ENCODE measurements around the gene NRXN3. TPM values are rescaled to one million over a fixed set of nuclear protein-coding genes. Genes with fewer than 3 reads are reported as not detected.

Gene NRXN3
- total RNA-seq, 1 donor from 2014 or later: 5.9 TPM

DNA sequence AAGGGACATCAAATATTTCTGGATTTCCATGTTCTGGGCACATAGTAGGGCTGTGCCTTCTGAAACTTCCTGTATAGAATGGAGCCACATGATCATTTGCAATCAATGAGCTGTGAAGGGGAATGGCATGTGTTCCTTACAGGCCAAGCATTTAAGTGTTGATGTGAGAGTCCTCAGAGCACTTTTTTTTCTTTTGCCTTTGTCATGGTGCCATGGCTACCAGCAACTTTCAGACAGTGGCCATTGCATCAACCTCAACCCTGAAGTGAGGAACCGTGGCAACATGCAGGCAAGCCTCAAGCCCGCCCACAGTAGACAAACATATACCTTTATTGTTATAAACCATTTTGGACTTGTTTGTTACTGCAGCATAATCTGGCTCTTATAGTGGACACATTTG, 948.1 kb downstream of the NRXN3 start:
- Histone ChIP-seq H3K4me3 (no peak overlapping the region), H3K9me3 (ENCODE audit: low read depth) (no peaks in the 10 kb centered on the region), H3K4me2 (no peak overlapping the region), H3K36me3 (no peaks in the 10 kb centered on the region), H3K27ac (no peak overlapping the region), H2AFZ (replicated peaks) (no peak overlapping the region), H3K4me1 (peaks cover 25% of the 10 kb centered on the region), H3K79me2 (ENCODE audit: low read depth) (no peaks in the 10 kb centered on the region), H3F3A (ENCODE audit: low read depth) (no peaks in the 10 kb centered on the region), H3K9ac (no peak overlapping the region), H4K20me1 (ENCODE audit: low read depth) (no peaks in the 10 kb centered on the region), H3K27me3 (no peaks in the 10 kb centered on the region)
- Mint-ChIP-seq H3K9me3 (no peaks in the 10 kb centered on the region), H3K36me3 (no peaks in the 10 kb centered on the region), H3K27ac (no peak overlapping the region), H3K27me3 (ENCODE audit: insufficient read depth, low read depth) (peaks cover 6% of the 10 kb centered on the region), H3K4me3 (no peak overlapping the region), H3K4me1 (peaks cover 6% of the 10 kb centered on the region)
- no peak for DNase-seq (ENCODE audit: low spot score)
- TF ChIP-seq EZH2phosphoT487 (IDR thresholded peaks at IDR 0.05) (no peak), EZH2 (IDR thresholded peaks at IDR 0.05) (no peak)
- TF ChIP-seq, protein P1, sequence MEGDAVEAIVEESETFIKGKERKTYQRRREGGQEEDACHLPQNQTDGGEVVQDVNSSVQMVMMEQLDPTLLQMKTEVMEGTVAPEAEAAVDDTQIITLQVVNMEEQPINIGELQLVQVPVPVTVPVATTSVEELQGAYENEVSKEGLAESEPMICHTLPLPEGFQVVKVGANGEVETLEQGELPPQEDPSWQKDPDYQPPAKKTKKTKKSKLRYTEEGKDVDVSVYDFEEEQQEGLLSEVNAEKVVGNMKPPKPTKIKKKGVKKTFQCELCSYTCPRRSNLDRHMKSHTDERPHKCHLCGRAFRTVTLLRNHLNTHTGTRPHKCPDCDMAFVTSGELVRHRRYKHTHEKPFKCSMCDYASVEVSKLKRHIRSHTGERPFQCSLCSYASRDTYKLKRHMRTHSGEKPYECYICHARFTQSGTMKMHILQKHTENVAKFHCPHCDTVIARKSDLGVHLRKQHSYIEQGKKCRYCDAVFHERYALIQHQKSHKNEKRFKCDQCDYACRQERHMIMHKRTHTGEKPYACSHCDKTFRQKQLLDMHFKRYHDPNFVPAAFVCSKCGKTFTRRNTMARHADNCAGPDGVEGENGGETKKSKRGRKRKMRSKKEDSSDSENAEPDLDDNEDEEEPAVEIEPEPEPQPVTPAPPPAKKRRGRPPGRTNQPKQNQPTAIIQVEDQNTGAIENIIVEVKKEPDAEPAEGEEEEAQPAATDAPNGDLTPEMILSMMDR (IDR thresholded peaks at IDR 0.05): no peak

DNA sequence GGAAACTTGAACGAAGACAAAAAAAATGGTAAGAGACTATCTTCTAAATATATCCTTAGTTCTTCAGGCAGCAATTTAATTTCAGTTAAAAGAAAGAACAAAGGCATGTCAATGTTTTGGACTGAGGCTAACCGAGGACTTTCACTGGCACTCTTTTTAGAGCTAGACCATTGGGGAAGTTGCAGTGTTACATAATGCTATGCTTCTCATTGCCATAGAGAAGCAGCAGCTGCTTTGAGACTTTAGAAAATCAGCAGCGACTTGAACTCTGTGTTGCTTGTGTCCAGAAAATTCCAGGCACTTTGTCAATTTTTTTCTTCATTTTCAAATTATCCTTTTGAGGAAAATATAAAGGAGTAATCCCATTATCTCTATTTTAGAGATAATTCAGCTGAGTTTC, 964.2 kb downstream of the NRXN3 start:
- peaks cover 31% of the 10 kb centered on the region for H3K4me1 ChIP-seq
- peaks cover 7% of the 10 kb centered on the region for H4K20me1 ChIP-seq (ENCODE audit: low read depth)
- H3K9me3 ChIP-seq (ENCODE audit: low read depth): no peaks in the 10 kb centered on the region
- H3K4me2 ChIP-seq: no peak overlapping the region
- Mint-ChIP-seq H3K4me1 (peaks cover 18% of the 10 kb centered on the region), H3K9me3 (peaks cover 8% of the 10 kb centered on the region), H3K27me3 (ENCODE audit: insufficient read depth, low read depth) (no peaks in the 10 kb centered on the region), H3K36me3 (no peaks in the 10 kb centered on the region), H3K27ac (no peak overlapping the region), H3K4me3 (no peak overlapping the region)
- H3K27me3 ChIP-seq: no peaks in the 10 kb centered on the region
- no peaks in the 10 kb centered on the region for H3K36me3 ChIP-seq
- no peak for TF ChIP-seq EZH2 (IDR thresholded peaks at IDR 0.05)
- TF ChIP-seq, protein P1 (IDR thresholded peaks at IDR 0.05): no peak
- no peak for TF ChIP-seq EZH2phosphoT487 (IDR thresholded peaks at IDR 0.05)
- DNase-seq (ENCODE audit: low spot score): no peak
- H3K27ac ChIP-seq: no peak overlapping the region
- no peak overlapping the region for H3K9ac ChIP-seq
- H3K79me2 ChIP-seq (ENCODE audit: low read depth): no peaks in the 10 kb centered on the region
- no peak overlapping the region for H2AFZ ChIP-seq (replicated peaks)
- no peak overlapping the region for H3K4me3 ChIP-seq
- peaks cover 23% of the 10 kb centered on the region for H3F3A ChIP-seq (ENCODE audit: low read depth)

DNA sequence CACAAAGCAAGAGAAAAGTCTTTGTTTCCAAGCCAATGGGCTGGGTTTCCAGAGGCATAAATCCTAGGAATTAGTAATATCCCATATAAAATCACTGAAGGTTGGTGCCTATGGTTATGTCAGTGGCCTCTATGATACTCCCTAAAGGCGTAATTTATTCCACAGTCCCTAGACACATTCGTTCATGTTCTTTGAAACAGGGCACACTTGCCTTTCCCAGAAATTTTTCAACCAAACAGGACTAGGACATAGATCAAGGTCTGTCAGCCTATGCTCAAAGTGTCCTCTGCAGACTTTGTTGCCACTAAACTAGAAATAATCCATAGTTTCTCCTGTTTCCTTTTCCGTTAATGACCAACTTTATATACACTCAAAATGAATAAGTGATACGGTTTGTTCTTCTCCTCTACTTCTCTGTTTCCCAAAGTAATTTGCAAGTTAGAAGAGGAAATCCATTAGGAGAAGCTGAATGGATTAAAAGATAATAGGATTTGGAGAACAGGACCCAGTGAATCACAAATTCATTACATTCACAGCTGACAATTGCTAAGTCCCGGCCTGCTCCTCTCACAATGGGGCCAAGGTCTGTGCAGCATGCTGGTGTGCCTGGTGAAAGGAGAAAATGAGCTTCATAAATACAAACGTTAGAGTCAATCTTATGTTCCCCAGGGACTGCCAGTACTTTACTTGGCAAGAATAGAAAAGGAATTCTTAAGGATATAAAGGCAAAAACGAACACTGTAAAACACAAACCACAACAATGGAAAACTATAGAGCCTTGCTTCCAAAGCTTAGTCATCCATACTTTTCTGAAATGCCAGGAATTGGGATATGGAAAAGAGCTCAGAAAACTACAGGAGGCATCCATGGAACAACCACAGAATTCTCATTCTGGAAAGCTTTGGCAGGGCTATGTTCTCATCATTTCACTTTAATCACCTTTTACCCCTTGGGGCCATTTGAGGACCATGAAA, 966.2 kb downstream of the NRXN3 start:
- Histone ChIP-seq H3K9ac (no peak overlapping the region), H3K79me2 (ENCODE audit: low read depth) (no peaks in the 10 kb centered on the region), H3K4me3 (peak overlapping the region; percentile 18), H3K9me3 (ENCODE audit: low read depth) (no peaks in the 10 kb centered on the region), H3K27ac (peak overlapping the region; percentile 84), H3K4me2 (peak overlapping the region; percentile 64), H3K27me3 (no peaks in the 10 kb centered on the region), H4K20me1 (ENCODE audit: low read depth) (peaks cover 7% of the 10 kb centered on the region), H3F3A (ENCODE audit: low read depth) (peaks cover 23% of the 10 kb centered on the region), H3K36me3 (no peaks in the 10 kb centered on the region), H3K4me1 (peaks cover 31% of the 10 kb centered on the region), H2AFZ (replicated peaks) (no peak overlapping the region)
- Mint-ChIP-seq H3K27ac (peak overlapping the region; percentile 64), H3K4me3 (peak overlapping the region; percentile 64), H3K4me1 (peaks cover 18% of the 10 kb centered on the region), H3K9me3 (peaks cover 6% of the 10 kb centered on the region), H3K36me3 (no peaks in the 10 kb centered on the region), H3K27me3 (ENCODE audit: insufficient read depth, low read depth) (no peaks in the 10 kb centered on the region)
- DNase-seq (ENCODE audit: low spot score): peak; percentile 82
- TF ChIP-seq, protein P1 (IDR thresholded peaks at IDR 0.05): no peak
- TF ChIP-seq EZH2 (IDR thresholded peaks at IDR 0.05) (no peak), EZH2phosphoT487 (IDR thresholded peaks at IDR 0.05) (no peak)
